Calu3 (cell line): ENCODE results near the gene LSG1. TPM values are rescaled to one million over a fixed set of nuclear protein-coding genes. Genes with fewer than 3 reads are reported as not detected.
A peak's percentile ranks its signal among the peaks of the same experiment; 100 is the strongest.

Source experiments
- Bru-seq: library from RNA; stranded (reverse); fragments of 400-500 nt; gene quantifications from one replicate; lab custom pipeline; 2021; lab: Mats Ljungman, UMichigan
- BruChase-seq, 2 experiments: library from RNA; stranded (reverse); fragments of 400-500 nt; gene quantifications; one replicate each; lab custom pipeline; 2021; lab: Mats Ljungman, UMichigan
- BruUV-seq: library from RNA; stranded (reverse); fragments of 400-500 nt; replicated peaks from 2 replicates; lab custom pipeline; 2021; lab: Mats Ljungman, UMichigan
- CTCF ChIA-PET: fragments of 300-600 bp; sonication (Branson Sonifier 250); formaldehyde crosslinking; loops from one replicate; lab custom pipeline; 2022; ENCODE audit warnings: antibody characterized with exemption; lab: Charles Lee
- DNase-seq: peaks from one replicate; pipeline ENCODE4 v3.0.0; 2022
- H3K27ac Mint-ChIP-seq: one replicate; pipeline ENCODE4 v1.8.0; 2022; ENCODE audit warnings: mixed read lengths; ENCODE audit not compliant: unreplicated experiment
- H3K27me3 Mint-ChIP-seq: one replicate; pipeline ENCODE4 v1.8.0; 2022; ENCODE audit warnings: mixed read lengths; ENCODE audit not compliant: unreplicated experiment
- H3K36me3 Mint-ChIP-seq: one replicate; pipeline ENCODE4 v1.8.0; 2022; ENCODE audit warnings: mild to moderate bottlenecking, moderate library complexity, mixed read lengths; ENCODE audit not compliant: insufficient read depth, unreplicated experiment
- H3K4me1 Mint-ChIP-seq: one replicate; pipeline ENCODE4 v1.8.0; 2022; ENCODE audit warnings: mild to moderate bottlenecking, low read depth, mixed read lengths; ENCODE audit not compliant: unreplicated experiment
- H3K4me3 Mint-ChIP-seq: one replicate; pipeline ENCODE4 v1.8.0; 2022; ENCODE audit warnings: mild to moderate bottlenecking, low read depth, moderate library complexity, mixed read lengths; ENCODE audit not compliant: unreplicated experiment
- H3K9me3 Mint-ChIP-seq: one replicate; pipeline ENCODE4 v1.8.0; 2022; ENCODE audit warnings: low read depth, mixed read lengths; ENCODE audit not compliant: unreplicated experiment
- CTCF ChIP-seq: fragments of 200-600 bp; IDR thresholded peaks from one replicate; pipeline ENCODE4 v1.8.0; 2022; ENCODE audit warnings: antibody characterized with exemption; ENCODE audit not compliant: unreplicated experiment
- intact Hi-C: fragments of 100-400 bp; cut with micrococcal nuclease; formaldehyde crosslinking; loops from one replicate; pipeline ENCODE4 v1.10.0; 2022; ENCODE audit not compliant: unreplicated experiment
- long read RNA-seq: library from polyadenylated mRNA; stranded (forward); transcript quantifications from one replicate; pipeline ENCODE4 v2.0.0, GENCODE V29; 2022
- total RNA-seq: library from RNA; stranded (reverse); gene quantifications from 2 replicates; pipeline ENCODE4 v1.2.3, GENCODE V29; 2022

The LSG1 gene
- total RNA-seq (86.3 and 90.8 TPM in 2 replicates), Bru-seq, nascent RNA (percentile 94 among the genes with signal in this experiment), BruChase-seq, experiment 1, labeled RNA remaining after a 6-hour chase (percentile 91 among the genes with signal in this experiment), BruChase-seq, experiment 2, labeled RNA remaining after a 2-hour chase (percentile 94 among the genes with signal in this experiment)
- long read RNA-seq, transcript LSG1-201 (14 exons, 3,572 nt) = major isoform, 83 of 109 reads
- long read RNA-seq, partial matches to known transcripts = 4 of 109 reads
- long read RNA-seq, other reads (novel, unspliced or antisense) = 22 of 109 reads

GRCh38 chr3:194671900-194672808 lies at the start of gene LSG1:
Gene LSG1, minus strand, starts transcription at chr3:194672191. Its CDS starts 29 bp downstream, at chr3:194672162.
- CTCF ChIA-PET = interaction anchor here (0.6 to 6.0 kb wide), 28 partner anchors 9 to 871 kb away, joined by 3 to 83 read pairs (median 4); partner anchors contain the start of genes FAM43A, PPP1R2 and XXYLT1
- DNase-seq = peak; percentile 94
- Mint-ChIP-seq H3K9me3 (no peaks in the 10 kb centered on the region), H3K27ac (peak within 1 kb of the TSS; percentile 99), H3K4me3 (peak within 1 kb of the TSS; percentile 100), H3K36me3 (peaks cover 30% of the 10 kb centered on the region), H3K27me3 (peaks cover 30% of the 10 kb centered on the region), H3K4me1 (peaks cover 53% of the 10 kb centered on the region)
- intact Hi-C loops = no loop called here
- BruUV-seq = no TSS peak
- no peak for TF ChIP-seq CTCF

GRCh38 chr3:194720048-194720447 lies 48.1 kb upstream of the LSG1 start:
- H3K9me3 Mint-ChIP-seq = no peaks in the 10 kb centered on the region
- intact Hi-C loops = no loop called here

GRCh38 chr3:194718079-194718478 lies 46.1 kb upstream of the LSG1 start:
- intact Hi-C loops = no loop called here
- H3K9me3 Mint-ChIP-seq = no peaks in the 10 kb centered on the region
- CTCF ChIA-PET = interaction anchor here (0.6 kb wide), 1 partner anchor 12 kb away, joined by 3 read pairs; no protein-coding TSS in a partner anchor
- DNase-seq = no peak
- H3K27me3 Mint-ChIP-seq = no peaks in the 10 kb centered on the region
- BruUV-seq = no TSS peak
- no peak overlapping the region for H3K27ac Mint-ChIP-seq
- no peaks in the 10 kb centered on the region for H3K36me3 Mint-ChIP-seq
- TF ChIP-seq CTCF = no peak
- H3K4me1 Mint-ChIP-seq = peaks cover 10% of the 10 kb centered on the region
- H3K4me3 Mint-ChIP-seq = no peak overlapping the region

More at GRCh38 chr3:194720048-194720447, 48.1 kb upstream of the LSG1 start:
- H3K4me3 Mint-ChIP-seq = no peak overlapping the region
- peaks cover 6% of the 10 kb centered on the region for H3K27me3 Mint-ChIP-seq
- H3K4me1 Mint-ChIP-seq = peaks cover 6% of the 10 kb centered on the region
- CTCF ChIA-PET = interaction anchor here (1.1 kb wide), 1 partner anchor 13 kb away, joined by 4 read pairs; no protein-coding TSS in a partner anchor
- no peaks in the 10 kb centered on the region for H3K36me3 Mint-ChIP-seq
- no TSS peak for BruUV-seq
- no peak overlapping the region for H3K27ac Mint-ChIP-seq
- DNase-seq = no peak
- no peak for TF ChIP-seq CTCF
